Uterus (tissue), 2 donors: Measurements from ENCODE around the gene COL4A1.

Source experiments
- CTCF ChIP-seq, 4 experiments: fragments of 200-600 bp in 2 of 4; fragments of 450-650 bp in 2 of 4; sonication (generic) in 2 of 4; IDR thresholded peaks; one replicate each; pipeline ENCODE4 v1.5.1; 2016 to 2019; ENCODE audit warnings: antibody characterized with exemption in 4 of 4, mild to moderate bottlenecking in 2 of 4, moderate library complexity in 1 of 4
- POLR2A ChIP-seq, 2 donors: fragments of 450-650 bp; IDR thresholded peaks; one replicate each; pipeline ENCODE4 v1.6.1; 2016; ENCODE audit warnings: antibody characterized with exemption in 2 of 2, mild to moderate bottlenecking in 1 of 2, moderate library complexity in 1 of 2

GRCh38 chr13:110157718-110158117 is 149.2 kb downstream of the COL4A1 start:
- TF ChIP-seq CTCF (IDR thresholded peaks at IDR 0.05) (no peak), POLR2A (IDR thresholded peaks at IDR 0.05) (no peak)
